NOMO-1 treated with dmso at 0.1 percent for 144 hours (cell line): ENCODE measurements around the gene NTSR1.
A peak's percentile ranks its signal among the peaks of the same experiment; 100 is the strongest.

Experiments used
- DNase-seq: peaks from one replicate; lab custom pipeline; 2025; ENCODE audit not compliant: unreplicated experiment; lab: John Stamatoyannopoulos, UW

NTSR1 gene

DNA sequence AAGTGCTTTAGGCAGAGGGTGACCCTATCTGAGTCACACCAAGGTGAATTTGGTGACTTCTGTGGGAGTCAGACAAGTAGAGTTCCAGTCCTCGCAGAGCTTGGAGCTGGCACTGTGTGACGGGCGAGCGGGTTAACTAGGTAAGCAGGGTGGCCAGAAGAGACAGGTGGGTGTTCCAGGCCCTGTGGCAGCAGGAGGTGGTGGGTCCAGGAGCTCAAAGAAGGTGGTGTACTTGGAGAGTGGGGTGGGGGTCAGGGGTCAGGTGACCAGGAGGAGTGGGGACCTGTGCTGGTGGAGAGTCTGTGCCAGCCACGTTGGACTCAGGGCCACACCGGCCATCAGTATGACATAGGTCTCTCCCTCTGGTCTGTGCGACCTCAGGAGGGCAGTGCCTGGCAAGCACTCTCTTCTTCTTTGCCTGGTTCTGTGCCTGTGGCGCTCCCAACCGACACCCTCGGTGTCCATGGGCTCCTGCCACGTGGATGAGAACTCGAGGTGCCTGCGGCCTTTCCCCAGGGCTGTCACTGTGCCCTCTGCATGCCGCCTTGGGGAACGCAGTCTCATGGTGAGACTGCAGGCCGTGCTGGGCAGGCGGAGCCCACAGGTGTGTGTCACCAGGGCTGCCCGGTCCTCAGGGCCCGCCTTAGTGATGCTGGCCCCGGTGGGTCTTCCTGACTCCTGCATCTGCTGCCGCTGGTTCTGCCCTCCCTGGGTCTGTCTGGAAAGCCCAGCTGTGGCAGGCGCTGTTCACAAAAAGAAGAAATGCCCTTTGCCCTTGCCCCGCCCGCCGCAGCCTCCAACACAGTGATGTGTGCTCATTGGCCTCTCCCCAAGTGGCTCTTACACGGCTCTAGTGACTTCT lies 89.3 kb downstream of the NTSR1 start:
- DNase-seq = no peak

DNA sequence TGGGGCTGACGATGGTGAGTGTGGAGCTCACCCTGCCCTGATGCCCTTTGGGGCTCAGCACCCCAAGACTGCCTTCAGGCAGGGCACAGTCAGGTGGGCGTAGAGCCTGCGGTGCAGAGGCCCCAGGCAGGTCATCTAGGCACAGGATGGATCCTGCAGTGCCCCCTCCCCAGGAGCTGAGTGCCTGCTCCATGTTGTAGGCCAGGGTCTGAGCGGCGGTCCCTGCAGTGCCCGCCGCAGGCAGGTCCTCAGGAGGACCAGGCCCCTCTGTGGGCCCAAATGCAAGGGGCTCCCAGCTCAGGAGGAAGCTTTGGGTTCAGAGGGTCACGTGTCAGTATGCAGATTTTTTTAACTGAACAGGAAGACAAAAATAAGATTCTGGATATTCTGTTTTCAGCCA lies 90.4 kb downstream of the NTSR1 start:
- DNase-seq = no peak

DNA sequence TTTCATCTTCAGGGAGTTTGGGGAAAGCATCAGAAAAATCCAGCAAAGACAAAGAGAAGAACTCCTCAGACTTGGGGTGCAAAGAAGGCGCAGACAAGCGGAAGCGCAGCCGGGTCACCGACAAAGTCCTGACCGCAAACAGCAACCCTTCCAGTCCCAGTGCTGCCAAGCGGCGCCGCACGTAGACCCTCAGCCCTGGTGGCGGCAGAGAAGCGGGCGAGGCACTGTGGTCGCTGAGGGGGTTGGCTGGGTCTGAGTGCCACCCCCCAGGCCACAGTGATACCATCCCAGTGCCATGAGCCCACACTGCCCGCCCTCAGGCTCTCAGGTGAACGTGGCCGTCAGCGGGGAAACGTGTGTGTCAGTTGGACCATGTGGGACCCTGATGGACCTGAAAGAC lies 90.8 kb downstream of the NTSR1 start:
- no peak for DNase-seq

DNA sequence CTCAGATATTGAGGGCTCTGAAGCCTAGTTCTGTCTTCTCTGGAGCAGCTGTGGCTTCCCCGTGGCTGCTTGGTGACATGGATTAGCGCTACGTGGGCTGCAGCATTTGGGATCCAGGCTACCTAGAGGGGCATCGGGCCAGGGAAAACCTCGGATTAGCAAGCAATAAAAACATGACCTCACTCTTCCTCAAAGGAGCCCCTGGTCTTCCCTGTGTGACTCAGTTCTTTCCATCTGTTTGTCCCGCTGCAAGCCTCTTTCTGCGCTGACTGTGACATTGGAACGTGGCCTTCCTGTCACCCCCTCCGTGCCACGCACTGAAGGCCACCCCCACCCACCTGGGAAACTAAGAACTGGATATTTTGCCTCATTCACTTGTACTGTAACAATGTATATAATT lies 91.2 kb downstream of the NTSR1 start:
- no peak for DNase-seq

DNA sequence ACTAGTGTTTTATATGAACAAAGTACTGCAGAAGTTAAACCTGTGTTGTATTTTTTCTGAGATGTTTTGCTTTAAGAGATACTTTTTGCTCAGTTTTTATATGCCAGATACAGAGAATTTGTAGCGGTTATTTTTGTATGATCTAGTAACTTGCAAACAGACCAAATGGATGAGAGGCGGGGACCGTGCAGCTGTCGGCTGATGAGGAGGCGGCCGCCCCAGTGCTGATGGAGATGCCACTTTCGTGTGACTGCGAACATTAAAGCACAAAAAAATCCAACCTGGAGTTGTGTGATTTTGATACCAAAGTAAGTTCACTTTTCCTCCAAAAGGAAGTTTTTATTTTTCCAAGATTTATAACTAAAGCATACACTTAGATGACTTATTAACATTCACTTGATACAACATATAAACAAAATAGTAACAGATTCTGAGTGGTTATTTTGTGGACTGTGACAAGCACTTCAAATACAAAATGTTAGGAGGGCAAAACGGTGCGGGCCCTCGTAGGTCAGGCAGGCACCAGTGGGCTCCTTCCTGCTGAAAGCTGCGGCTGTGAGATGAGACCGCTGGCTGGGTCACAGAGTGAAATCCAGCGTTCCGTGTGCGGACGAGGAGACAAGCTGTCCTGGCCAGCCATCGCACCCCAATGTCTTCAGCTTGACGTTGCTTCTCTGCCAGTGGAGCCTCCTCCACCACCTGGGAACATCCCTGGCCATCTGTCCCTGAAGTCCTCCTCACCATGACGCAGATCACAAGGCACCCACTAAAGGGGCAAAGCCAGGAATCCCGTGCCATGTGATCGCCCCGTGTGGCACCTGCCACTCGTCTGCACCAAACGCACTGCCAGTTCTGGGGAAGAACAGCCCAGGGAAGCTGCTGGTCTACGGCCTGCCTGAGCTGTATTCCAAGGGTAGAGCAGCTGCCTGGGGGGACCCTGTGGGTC lies 92.0 kb downstream of the NTSR1 start:
- no peak for DNase-seq

DNA sequence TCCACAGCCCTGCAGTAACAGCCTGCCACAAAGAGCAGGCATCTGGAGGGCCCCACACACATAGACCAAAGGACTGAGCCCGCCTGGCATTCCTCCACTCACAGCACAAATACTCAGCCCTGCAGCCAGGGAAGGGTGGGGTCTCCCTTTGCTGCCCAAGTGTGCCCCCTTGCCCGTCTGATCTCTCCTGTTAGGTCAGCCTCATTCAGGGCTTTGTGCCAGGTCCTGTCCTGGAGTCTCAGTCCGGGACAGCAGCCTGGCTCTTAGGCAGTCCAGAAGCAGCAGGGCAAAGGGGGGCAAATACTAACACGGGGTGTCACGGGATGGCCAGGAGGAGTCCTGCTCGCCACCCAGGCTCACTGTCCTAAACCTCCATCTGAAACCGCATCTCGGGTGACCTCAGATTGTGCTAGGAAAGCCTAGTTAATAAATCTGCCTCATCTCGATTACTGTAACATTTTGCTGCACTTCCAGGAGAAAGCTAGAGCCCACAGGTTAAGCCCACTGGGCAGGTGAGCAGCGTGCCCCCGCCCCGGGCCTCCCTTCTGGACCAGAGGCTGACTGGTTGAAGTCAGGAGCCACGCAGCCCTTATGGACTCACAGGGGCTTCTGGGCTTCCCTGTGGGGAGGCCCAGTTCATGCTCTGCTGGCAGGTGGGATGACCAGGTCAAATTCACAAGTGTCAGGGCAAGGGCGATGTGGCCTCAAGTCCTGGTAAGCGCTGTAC lies 92.8 kb downstream of the NTSR1 start:
- DNase-seq = no peak

DNA sequence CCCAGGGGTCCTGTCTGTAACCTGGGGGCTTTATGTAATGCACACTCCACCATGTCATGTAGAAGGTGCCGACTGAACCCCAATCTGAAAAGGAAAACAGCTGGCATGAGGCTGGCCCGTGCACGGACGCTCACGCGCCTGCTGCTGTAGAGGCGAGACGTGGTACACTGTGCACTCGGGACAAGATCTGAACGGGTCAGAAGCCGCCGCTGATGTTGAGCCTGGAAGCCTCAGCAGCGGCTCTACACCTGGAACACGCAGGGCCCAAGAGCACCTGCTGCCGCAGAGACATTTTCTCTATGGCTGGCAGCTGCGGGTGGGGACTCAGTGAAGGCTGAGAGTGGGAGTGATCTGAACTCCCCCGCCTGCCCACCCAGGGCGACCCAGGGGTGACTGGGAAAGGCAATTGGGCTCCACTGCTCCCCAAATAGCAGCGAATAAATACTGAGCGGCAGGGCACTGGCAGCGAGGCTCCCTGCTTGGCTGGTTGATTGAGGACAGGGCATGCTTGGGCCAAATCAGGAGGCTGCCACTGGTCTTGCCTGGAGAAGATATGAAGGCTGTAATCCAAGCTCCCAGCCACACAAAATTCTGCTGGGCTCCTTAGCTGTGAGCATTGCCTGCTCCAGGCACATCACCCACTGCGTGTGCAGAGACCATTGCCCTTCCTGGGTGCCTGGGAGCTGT lies 93.5 kb downstream of the NTSR1 start:
- DNase-seq = no peak

DNA sequence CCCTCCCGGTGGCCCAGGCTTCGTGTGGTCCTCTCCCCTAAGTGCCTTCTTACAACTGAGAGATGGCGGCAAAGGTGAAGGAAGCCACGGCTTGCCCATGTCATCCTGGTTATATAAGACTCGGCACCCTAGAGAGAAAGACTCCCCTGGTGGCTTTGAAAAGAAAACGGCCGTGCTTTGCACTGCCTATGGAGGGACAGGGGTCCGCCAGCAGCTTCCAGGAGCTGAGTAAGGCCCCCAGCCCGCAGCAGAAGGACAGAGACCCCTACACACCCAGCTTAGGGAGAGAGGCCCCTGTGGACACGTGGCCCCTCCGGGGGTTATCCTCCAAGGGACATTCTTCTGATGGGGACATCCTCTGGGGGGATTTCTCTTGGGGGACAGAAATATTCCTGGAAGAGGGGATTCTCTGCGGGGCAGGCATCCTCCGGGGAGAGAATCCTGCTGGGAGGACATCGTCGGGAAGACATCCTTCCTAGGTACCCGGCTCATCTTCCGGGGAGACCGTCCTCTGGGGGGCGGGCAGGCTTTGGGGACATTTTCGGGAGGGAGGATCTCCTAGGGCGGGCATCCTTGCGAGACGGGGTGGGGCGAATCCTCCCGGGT lies 95.5 kb downstream of the NTSR1 start:
- DNase-seq = no peak

DNA sequence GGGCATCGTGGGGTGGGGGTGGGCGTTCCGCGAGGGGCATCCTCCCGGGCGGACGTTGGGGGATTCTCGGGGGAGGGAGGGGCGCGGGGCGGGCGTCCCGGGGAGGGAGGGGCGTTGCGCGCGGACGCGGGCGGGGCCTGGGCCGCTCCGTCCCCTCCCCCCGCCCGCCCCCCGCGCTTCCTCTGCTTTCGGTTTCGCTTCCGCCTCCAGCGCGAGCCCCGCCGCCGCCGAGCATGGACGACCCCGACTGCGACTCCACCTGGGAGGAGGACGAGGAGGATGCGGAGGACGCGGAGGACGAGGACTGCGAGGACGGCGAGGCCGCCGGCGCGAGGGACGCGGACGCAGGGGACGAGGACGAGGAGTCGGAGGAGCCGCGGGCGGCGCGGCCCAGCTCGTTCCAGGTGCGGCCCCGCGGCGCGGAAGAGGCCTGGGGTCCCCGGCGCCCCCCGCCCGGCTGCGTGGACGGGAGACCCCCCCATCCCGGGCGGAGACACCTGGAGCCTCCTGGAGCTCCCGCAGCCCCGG lies 96.1 kb downstream of the NTSR1 start, which contains the start of gene OGFR:
Gene OGFR, plus strand, starts transcription at position 209 of the 528 bp plus-strand sequence. Its CDS starts 25 bp downstream, at position 234.
- peak; percentile 33 for DNase-seq

DNA sequence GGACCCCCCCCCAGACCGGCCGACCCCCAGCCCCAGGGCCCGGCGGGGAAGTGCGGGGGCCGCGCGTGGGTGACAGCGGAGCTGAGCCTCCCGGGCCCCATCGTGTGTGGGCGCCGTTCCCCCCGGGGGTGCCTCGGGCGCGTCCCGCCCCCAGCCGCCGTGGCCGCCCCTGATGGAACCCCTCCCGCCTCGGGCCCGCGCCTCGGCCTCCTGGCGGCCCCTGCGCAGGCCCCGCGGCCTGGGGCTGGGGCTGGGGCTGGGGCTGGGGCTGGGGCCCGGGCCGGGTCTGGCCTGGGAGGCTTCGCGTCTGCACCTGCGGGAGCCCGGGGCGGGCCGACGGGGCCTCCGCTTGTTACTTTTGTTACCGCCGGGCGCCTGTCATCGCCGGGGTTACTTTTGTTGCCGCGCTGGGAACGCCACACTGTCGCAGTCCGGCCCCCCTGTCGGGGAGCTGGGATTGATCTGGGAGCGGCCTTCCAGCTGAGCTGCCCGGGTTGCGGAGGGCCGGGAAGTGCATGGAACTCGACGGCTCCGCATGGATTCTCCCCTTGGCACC lies 96.6 kb downstream of the NTSR1 start:
- no peak for DNase-seq

DNA sequence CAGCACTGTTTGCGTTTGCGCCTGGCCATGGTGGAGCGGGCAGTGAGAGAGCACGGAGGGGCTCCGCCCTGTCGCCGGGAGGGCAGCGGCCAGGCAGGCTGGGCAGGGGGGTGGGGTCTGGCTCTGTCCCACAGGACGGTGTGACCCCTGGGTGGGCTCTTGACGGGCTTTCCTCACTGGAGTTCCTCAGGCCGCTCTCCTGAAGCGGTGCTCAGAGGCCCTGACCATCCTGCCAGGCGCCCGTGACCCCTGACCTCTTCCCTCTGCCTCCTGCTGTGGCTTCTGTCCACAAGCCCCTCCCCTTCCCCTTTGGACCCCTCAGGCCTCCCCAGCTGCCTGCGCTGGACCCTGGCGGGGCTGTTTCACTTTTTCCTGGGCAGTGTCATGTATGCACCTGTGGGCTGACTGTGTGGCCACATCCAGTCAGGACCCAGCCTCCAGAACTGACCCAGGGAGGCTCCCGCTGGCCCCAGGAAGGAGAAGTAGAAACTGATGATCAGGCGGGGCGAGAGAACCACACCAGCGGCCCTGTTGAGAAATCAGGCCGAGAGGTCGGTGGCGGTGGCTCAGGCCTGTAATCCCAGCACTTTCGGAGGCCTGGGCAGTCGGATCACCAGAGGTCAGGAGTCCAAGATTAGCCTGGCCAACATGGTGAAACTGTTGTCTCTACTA lies 97.2 kb downstream of the NTSR1 start:
- DNase-seq = peak; percentile 13

DNA sequence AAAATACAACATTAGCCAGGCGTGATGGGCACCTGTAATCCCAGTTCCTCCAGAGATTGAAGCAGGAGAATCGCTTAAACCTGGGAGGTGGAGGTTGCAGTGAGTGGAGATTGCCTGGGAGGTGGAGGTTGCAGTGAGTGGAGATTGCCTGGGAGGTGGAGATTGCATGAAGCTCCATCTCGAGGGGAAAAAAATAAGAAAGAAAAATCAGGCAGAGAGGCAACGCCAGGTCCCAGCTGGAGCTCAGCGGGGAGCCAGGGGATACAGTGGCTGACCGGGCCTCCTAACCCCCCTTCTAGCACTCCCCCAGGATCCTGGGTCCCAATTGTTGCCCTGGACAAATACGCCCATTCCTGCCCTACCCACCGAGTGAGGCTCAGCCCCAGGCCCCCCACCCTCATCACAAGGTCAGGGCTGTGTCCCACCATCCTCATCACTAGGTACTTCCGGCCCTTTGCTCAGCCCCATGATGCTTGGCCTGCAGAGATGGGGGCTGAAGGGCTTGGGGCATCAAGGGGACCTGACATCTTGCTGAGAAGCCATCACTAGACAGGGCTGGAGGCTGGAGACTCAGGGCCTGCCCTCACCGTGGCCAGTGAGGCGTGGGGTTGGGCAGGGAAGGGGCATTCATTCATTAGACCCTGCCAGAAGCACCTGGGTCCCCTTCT lies 97.9 kb downstream of the NTSR1 start:
- no peak for DNase-seq

DNA sequence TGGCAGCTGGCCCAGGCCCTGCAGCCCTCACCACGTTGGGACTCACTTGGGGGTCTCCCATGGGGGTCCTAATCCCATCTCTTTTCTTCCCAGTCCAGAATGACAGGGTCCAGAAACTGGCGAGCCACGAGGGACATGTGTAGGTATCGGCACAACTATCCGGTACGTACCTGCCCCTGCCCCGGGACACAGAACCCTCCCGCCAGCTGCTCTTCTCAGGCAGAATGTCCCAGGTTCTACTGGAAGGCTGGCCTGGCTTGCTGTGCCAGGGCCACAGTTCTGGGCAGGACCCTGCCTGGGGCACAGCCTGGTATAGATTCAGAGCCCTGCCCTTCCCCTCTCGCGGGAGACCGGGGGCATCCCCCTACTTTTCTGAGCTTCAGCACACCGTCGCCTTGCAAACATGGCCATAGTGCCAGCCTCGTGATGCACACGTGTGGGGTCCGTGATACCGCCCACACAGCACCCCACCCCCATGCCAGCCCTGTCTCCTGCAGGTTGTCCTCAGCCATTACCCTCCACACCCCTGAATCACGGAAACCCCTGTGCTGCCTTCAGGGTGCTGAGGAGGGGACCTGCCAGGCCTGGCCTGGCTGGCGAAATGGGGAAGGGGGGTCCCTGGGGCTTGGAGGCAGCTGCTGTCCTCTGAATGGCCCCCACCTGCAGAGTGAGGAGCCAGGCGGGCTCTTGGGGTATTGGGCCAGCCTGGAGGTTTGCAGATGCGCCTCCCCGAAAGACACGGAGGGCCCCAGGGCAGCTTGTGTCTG lies 99.0 kb downstream of the NTSR1 start:
- no peak for DNase-seq

DNA sequence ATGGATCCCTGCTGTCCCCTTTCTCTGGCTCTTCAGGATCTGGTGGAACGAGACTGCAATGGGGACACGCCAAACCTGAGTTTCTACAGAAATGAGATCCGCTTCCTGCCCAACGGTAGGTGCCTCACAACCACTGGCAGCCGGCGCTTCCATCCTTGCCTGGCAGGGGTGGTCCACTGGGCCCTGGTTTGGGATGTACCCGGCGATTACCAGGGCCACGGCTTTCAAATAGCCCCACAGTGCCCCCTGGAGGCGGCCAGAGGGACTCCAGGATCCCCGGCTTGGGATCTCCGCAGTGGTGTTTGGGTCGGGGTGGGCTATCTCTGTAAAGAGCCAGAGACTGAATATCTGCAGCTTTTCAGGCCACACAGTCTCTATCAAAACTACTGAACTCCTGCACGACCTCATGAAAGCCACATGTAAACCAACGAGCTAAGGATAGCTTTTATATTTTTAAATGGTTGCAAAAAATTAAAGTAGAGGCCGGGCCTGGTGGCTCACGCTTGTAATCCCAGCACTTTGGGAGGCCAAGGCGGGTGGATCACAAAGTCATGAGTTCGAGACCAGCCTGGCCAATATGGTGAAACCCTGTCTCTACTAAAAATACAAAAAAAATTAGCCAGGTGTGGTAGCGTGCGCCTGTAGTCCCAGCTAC lies 99.7 kb downstream of the NTSR1 start:
- no peak for DNase-seq

DNA sequence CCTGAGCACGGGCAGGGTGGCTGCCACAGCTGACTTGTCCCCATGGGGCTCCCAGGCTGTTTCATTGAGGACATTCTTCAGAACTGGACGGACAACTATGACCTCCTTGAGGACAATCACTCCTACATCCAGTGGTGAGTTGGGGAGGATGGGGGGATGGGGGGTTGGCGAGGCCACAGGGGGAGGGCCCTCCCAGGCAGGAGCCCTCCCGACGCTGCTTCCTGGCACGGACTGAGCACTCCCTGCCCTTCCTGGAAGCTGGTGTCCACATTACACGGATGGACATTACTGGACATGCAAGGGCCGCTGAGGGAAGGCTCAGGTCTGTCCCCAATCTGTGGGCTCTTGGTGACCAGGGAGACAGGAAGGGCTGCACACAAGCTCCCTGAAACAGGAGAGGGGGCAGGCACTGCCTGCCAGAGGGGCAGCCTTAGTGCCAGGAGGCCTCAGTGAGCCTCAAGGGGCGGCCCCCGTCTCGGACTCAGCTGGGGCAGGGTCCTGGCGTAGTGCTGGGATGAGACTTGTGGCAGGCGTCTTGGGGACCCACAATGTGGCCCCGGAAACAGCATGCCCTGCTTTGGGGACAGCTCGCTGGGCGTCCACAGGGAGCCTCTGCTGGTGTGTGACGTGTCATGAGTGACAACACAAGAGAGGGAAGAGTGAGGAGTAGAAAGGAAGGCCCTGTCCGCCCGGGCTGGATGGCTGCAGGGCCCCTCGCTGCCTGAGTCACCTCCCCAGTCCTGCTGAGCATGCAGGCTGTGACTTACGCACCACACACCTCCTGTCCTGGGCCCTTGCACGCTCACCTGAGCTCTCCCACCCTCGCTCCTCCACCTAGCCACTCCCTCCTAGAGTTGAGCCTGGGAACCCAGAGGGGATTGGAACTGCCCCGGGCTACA lies 101.1 kb downstream of the NTSR1 start:
- DNase-seq = no peak

DNA sequence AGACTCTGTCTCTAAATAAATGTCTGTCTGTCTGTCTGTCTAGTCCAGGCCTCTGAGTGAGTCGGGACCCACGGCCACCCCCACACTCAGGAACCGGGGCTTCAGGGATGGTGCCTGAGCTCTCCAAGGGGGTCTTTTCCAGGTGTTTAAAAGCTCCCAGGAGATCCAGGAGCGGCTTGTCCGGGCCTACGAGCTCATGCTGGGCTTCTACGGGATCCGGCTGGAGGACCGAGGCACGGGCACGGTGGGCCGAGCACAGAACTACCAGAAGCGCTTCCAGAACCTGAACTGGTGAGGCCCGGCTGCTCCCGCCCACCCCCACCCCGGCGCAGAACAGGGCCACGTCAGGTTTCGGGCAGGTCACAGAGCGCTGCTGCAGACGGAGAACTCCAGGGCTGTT lies 102.7 kb downstream of the NTSR1 start:
- no peak for DNase-seq
